HTERT RPE-1 (cell line): ENCODE results near the gene SIGLEC15.

Experiments
- in situ Hi-C: fragments of 300-500 bp; cut with MboI; formaldehyde crosslinking; loops from 4 replicates; pipeline ENCODE4 v1.14.3; 2020; ENCODE audit warnings: low sequenced_read_pairs

The SIGLEC15 gene

DNA sequence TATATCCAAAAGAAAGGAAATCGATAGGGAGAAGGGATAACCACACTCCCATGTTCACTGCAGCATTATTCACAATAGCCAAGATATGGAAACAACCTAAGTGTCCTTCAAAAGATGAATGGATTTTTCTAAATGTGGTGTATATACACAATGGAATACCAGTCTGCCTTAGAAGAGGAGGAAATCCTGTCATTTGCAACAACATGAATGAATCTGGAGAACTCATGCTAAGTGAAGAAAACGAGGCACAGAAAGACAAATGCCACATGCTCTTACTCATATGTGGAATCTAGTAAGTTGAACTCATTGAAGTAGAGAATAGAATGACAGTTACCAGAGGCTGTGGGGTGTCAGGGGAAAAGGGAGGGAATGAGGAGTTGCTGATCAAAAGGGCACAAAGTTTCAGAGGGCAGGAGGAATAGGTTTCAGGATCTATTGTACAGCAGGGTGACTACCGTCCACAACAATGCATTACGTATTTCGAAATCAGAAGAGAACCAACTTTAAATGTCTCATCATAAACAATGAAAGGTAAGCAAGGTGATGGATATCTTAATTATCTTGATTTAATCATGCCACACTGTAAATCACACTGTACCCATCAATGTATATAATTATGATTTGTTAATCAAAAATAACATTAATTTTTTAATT lies 46.1 kb downstream of the SIGLEC15 start:
- in situ Hi-C loops: loop anchor here (25.0 kb wide), 1 partner anchor 159 kb away; the partner anchor contains the start of gene SLC14A1

DNA sequence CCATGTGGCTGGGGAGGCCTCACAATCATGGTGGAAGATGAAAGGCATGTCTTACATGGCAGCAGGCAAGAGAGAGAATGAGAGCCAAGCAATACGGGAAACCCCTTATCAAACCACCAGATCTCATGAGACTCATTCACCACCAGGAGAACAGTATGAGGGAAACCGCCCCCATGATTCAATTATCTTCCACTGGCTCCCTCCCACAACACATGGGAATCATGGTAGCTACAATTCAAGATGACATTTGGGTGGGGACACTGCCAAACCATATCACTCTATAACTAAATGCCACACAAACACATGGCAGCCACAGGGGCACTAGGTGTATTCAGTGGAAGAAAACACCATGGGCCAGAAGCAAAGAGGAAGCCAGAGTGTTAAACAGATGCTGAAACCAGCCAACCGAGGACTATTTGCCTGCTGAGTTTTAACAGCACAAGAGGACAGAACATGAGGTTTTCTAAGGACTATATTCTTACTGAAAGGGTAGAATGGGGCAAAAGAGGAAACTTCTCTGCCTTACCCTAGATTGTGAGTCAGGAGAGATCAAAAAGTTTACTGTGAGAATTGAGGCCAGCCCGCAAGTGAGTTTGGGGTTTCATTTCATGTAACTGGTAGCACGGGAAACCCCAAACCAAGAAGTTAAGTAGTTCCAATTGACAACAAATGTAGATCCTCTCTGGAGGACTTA lies 49.2 kb downstream of the SIGLEC15 start:
- in situ Hi-C loops: loop anchor here (25.0 kb wide), 1 partner anchor 162 kb away; the partner anchor contains the start of gene SLC14A1

DNA sequence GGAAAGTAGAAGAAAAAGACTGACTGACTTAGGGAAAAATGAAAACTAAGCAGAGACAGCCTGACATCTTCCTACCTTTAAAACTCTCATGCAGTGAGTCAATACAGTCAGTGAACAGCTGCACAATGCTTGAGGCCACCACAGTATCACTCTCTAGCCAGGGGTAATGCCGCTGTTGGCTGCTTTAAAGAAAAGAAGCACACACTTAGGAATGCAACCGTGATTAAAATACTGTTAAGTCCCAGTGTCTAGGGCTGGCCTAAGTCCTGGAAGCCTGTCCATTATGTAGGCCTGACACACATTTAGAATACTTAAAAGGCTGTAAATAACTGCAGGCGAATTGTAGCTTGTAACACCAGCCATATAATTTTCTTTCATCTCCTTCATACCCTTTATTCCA lies 50.7 kb downstream of the SIGLEC15 start:
- in situ Hi-C loops: no loop called here

- in situ Hi-C loops: no loop called here
Measured at GRCh38 chr18:45877403-45877802, 51.9 kb downstream of the SIGLEC15 start.

GRCh38 chr18:45879681-45880655 lies 54.5 kb downstream of the SIGLEC15 start:
- in situ Hi-C loops: no loop called here

DNA sequence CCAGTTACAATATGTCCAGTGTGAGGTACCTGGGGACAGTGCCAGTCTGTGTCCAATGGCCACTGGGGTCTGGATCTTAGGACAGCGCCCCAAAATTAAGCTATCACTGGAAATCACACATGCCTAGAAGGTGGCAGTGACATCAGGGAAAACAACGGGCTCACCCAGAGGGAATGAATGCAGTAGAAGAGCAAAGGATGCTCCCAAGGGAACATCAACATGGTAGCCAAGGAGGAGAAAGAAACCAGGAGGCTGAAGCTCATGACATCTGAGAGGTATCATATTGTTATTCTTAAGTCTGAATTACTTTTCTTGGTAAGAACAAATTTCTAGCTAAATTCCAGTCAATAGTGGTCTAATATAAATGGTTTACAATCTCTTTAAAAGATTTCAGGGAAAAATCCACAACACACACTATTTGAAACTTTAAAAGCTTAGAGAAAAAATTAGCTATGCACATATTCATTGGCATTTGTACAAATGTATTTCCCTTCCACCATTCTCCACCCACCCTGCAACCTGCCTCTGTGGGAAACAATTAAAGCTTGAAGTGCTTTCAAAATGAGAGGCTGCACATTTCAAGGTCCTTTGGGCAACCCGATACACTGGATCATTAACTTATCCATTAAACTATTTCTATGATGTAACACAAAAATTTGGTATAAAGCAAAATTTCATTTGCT lies 55.5 kb downstream of the SIGLEC15 start:
- in situ Hi-C loops: no loop called here

GRCh38 chr18:45887585-45887984 lies 62.1 kb downstream of the SIGLEC15 start:
- in situ Hi-C loops: no loop called here

- in situ Hi-C loops: no loop called here
Measured at GRCh38 chr18:45889419-45890064, 64.1 kb downstream of the SIGLEC15 start.

- in situ Hi-C loops: no loop called here
Measured at GRCh38 chr18:45890606-45891005, 65.1 kb downstream of the SIGLEC15 start.

DNA sequence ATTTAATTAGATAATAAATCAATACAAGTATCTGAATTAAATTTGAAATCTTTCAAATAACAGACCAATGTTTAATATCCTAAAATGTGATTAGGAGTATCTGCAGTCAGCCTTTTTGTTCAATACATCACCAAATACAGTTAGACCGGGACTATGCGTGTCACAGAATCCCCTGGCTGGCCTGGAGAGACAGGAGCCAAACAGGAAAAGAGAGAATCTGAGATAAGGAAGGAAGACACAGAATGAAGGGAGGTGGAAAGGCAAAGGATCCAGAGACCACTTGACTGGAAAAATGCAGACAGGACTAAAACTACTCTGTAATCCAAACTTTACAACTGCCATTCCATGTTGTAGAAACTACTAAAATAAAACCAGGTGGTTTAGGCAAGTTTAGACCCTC lies 66.3 kb downstream of the SIGLEC15 start:
- in situ Hi-C loops: no loop called here
